GM18867 (cell line): ENCODE results near the gene ECE2.

Experiments used
- ATAC-seq: cut with Tn5 transposase; IDR thresholded peaks from one replicate; pipeline ENCODE4 v1.9.1; 2021; ENCODE audit warnings: mild to moderate bottlenecking, moderate library complexity; ENCODE audit not compliant: unreplicated experiment

The ECE2 gene

GRCh38 chr3:184275961-184276910 is at the start of gene ECE2:
ECE2 (plus strand) TSS chr3:184276022; CDS start chr3:184276154, 132 bp downstream.
- ATAC-seq = no peak

- peak; percentile 36 for ATAC-seq
These were observed 48.3 kb upstream of the ECE2 start for GRCh38 chr3:184227481-184227935.

GRCh38 chr3:184228376-184229137 is 47.3 kb upstream of the ECE2 start:
- ATAC-seq = no peak

GRCh38 chr3:184229394-184230080 is 46.3 kb upstream of the ECE2 start, which contains the start of gene VWA5B2:
VWA5B2 (plus strand) TSS chr3:184229585; CDS start chr3:184230529, 944 bp downstream.
- peak; percentile 82 for ATAC-seq

- ATAC-seq = no peak
These were observed 45.7 kb upstream of the ECE2 start for GRCh38 chr3:184230081-184230602.

GRCh38 chr3:184230603-184231528 is 45.0 kb upstream of the ECE2 start:
- no peak for ATAC-seq

GRCh38 chr3:184231671-184232070 is 44.2 kb upstream of the ECE2 start:
- no peak for ATAC-seq

GRCh38 chr3:184233127-184233843 is 42.5 kb upstream of the ECE2 start:
- ATAC-seq = no peak

- ATAC-seq = no peak
These were observed 41.6 kb upstream of the ECE2 start for GRCh38 chr3:184234224-184234623.

GRCh38 chr3:184234671-184235380 is 41.0 kb upstream of the ECE2 start:
- ATAC-seq = no peak

GRCh38 chr3:184235381-184236032 is 40.3 kb upstream of the ECE2 start:
- ATAC-seq = no peak

GRCh38 chr3:184236033-184236410 is 39.8 kb upstream of the ECE2 start:
- ATAC-seq = no peak

- ATAC-seq = no peak
These were observed 39.2 kb upstream of the ECE2 start for GRCh38 chr3:184236636-184237035.

GRCh38 chr3:184237211-184237610 is 38.6 kb upstream of the ECE2 start:
- ATAC-seq = no peak

- ATAC-seq = no peak
These were observed 38.0 kb upstream of the ECE2 start for GRCh38 chr3:184237807-184238206.

- ATAC-seq = no peak
These were observed 37.5 kb upstream of the ECE2 start for GRCh38 chr3:184238246-184238818.

GRCh38 chr3:184239221-184239620 is 36.6 kb upstream of the ECE2 start:
- ATAC-seq = no peak

- no peak for ATAC-seq
These were observed 36.1 kb upstream of the ECE2 start for GRCh38 chr3:184239708-184240107.
